NCI-H748 treated with DMSO at 0.1 percent for 48 hours (cell line): ENCODE results near the gene DPT.
"Not testable (repeated sequence)": the region's sequence is repeated elsewhere in the genome, so short reads cannot be mapped to it uniquely, and the experiment has no call there.

Source experiments
- DNase-seq: peaks from one replicate; lab custom pipeline; 2025; lab: John Stamatoyannopoulos, UW

DPT gene

GRCh38 chr1:168728473-168729404, at the start of gene DPT:
DPT (minus strand) TSS chr1:168729206; CDS start chr1:168729174, 32 bp downstream.
- no peak for DNase-seq

- no peak for DNase-seq
These were observed 46.4 kb upstream of the DPT start for GRCh38 chr1:168775366-168775765.

DNA sequence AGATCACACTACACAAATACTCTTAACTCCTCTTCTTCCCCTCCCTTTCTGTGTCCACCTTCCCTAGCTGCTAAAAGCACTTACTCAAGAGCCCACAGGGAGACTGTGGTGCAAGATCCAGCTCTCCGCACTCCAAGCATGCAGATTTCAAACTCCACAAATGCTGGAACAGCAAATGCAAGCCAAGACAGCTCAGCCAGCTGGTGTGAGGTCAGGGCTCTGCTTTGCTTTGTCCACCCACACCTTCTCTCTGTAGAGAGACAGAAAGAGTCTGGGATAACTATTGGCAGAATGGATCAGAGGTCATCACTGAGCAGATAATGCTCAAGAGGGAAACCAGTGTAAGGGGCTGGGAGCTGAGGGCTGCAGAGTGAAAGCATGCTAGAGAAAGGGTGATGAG, 45.2 kb upstream of the DPT start:
- no peak for DNase-seq

DNA sequence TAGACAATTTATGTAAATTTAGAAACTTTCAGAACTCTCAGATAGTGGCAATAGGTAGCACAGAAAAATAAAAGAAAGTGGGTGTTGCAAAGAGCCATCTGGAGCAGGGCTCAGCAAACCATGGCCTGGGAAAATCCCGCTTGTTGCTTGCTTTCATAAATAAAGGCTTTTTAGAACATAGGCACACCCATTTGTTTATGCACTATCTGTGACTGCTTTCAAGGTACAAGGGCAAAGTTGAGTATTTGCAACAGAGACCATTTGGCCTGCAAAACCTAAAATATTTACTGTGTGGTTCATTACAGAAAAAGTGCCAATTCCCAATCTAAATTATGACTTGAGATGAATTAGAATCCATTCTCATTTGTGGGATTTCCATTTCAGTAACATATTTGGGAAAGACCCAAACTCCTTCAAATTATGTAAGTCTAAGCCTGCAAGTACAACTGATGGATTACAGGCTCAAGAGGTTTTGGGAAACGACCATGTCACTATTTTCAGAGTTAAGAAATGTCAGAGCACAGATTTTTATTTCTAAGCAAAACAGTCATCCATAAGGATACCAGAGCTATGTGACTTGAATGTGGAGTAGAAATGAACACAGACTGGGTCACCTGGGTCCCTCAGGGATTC, 43.5 kb upstream of the DPT start:
- no peak for DNase-seq

- DNase-seq: no peak
These were observed 42.2 kb upstream of the DPT start for GRCh38 chr1:168771104-168771630.

DNA sequence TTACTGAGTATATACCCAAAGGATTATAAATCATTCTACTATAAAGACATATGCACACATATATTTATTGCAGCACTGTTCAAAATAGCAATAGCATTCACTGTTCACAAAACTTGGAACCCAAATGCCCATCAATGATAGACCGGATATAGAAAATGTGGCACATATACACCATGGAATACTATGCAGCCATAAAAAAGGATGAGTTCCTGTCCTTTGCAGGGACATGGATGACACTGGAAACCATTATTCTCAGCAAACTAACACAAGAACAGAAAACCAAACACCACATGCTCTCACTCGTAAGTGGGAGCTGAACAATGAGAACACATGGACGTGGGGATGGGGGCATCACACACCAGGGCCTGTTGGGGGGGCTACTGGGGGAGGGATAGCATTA, 40.9 kb upstream of the DPT start:
- not testable (repeated sequence) for DNase-seq

DNA sequence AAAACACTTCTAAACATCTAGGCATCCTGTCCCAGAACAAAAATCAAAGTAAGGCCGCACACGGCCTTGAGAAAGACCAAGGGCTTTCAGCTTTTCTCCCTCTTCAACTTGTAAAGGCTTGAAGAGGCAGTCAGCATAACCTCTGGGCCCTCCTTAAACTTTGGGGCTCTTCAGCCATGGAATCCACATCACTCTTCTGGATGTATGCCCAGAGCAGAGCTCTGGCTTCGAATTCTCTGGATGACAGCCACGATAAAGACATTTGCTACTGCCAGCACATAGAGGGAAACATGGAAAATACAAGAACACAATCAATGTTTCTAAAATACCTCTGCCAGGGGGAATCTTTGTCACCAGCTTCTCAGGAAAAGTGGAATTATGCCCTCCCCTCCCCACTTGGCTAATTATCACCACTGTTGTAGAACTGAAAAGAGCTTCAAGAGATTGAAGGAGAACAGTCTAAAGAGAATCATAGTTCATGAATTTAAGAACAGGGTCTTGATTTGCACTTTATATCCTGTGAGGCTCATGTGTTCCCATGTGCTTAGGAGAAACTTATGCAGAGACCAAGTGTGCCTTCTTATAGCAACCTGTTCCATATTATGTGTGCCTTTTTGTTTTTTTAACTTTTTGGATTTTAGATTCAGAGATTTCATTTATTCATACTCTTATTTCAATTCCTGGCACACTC, 39.0 kb upstream of the DPT start:
- DNase-seq: no peak

GRCh38 chr1:168766568-168766967, 37.6 kb upstream of the DPT start:
- no peak for DNase-seq

DNA sequence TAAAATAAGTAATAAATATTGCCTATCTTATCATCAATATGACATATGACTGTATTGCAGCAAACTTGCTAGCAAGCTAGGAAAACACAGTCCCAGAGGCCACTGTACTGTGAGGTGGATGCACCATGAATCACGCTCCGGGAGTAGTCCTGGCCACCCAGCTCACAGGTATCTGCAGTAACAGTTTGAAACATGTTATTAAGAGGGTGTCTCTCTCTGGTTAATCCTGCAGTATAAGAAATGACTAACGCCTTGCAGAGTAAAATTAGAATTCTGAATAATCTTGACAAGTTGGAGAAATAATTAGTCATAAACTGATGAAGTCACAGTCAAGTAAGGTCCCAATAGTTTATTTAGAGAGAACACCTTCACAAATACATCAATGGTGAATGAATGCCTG, 34.0 kb upstream of the DPT start:
- DNase-seq: no peak

- no peak for DNase-seq
These were observed 33.5 kb upstream of the DPT start for GRCh38 chr1:168762473-168762872.

DNA sequence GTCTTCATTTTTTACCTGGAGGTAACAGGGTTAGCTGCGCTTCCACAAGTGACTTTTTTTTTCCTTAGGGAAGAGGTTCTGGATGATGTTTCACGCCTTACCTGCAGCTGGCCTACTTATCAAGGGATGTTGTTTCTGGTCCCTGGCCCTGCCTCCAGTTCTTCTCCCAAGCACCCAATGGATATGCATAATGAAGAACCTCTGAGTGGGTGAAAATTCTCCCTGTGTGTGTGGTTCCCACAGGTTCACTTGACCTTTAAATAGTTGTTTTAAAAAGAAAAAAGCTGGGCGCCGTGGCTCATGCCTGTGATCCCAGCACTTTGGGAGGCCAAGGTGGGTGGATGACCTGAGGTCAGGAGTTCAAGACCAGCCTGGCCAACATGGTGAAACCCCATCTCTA, 31.8 kb upstream of the DPT start:
- no peak for DNase-seq

DNA sequence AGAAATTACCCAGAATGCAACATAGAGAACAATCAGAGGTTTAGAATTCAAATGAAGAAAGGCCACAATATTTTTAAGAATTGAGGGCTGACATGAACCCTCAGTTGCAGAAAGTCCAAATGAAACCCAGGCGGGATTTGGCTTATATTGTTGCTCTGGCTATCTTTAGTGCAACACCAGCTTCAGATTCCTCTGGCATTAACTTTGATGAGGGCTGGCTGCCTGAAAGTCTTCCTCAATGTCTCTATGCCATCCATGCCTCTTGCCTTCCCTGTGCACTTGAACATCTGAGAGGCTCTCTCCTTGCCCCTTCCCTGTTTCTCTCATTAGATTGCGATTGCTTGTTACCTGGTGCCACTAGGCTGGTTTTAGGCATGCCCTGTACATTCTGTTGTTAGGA, 31.2 kb upstream of the DPT start:
- no peak for DNase-seq

GRCh38 chr1:168759077-168759476, 30.1 kb upstream of the DPT start:
- no peak for DNase-seq

GRCh38 chr1:168758503-168758902, 29.5 kb upstream of the DPT start:
- no peak for DNase-seq

DNA sequence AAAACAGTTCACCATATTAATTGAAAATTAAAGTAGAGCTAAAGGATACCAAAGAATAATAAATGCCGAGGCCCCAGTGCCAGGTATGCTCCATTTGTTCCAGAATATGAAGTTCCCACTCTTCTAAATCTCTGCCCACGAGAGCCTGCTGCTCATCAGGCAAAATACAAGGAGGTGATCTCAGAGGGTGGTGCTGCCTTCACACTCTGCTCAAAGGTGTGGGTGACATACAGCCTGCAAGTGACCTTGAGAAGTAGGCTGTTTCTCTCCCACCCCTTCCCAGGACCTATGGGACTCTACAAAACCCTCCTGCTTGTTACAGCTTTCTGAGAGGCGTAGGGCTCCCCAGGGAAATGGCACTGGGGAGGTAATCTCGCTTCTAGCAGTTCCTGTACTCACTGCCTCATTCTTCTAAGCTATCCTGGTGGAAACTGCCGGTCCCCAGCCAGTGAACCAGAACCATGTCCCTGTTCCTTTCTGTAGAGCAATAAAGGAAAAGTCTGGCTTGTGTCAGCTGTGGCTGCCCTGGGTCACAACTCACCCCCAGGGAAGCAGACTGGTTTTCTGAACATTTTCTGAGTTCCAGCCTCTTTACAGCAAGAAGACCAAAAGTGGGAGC, 26.9 kb upstream of the DPT start:
- no peak for DNase-seq

DNA sequence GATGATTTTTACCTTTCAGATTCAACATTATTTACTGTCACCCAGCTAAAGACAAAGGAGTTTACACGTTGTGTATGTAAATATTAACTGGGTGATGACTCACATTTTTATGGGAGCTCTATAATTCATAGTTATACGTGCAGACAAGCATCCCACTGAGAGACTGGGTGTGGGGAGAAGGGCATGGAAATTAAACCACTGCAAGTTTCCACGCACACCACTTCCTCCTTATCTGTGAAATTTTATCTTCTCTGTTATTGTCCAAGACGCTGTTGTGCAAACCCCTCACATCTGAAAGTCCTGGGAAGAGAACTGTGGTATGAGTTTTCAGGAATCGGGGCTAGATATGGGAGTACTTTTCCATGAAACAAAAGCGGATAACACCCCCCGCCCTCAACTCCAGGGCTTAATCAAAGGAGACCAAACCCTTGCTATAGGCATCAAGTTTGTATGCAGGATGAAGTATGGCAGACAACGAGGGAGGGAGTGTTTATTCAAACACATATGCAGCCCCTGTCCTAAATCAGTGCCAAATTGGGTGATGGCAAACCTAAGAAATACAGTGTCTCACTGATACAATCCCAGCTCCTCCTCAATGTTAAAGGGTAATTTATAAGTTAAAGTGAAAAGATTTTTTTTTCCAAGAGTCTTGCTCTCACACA, 23.3 kb upstream of the DPT start:
- no peak for DNase-seq

DNA sequence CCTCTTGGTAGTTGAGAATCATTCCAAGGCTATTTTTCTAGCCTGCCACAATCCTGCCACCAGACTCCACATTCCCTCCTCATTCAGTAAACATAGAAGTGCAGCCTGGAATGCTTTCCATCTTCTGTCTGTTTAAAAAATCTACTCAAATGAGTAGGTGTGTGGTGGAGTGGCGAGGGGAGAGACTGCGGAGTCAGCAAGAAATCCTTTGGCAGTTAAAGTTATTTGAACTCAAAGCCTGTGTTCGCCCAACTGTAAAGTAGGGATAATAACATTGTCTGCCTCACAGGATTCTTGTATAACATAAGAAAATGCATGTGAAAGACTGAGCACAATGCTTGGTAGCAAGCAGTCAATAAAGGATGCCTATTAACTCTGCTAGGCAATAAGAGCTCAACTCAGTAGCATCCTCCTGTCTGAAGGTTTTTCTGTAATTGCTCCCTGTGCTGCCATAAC, 22.2 kb upstream of the DPT start:
- DNase-seq: no peak

GRCh38 chr1:168742994-168743650, 14.1 kb upstream of the DPT start:
- DNase-seq: no peak

GRCh38 chr1:168742386-168742785, 13.4 kb upstream of the DPT start:
- DNase-seq: no peak

- no peak for DNase-seq
These were observed 10.9 kb upstream of the DPT start for GRCh38 chr1:168739908-168740307.

DNA sequence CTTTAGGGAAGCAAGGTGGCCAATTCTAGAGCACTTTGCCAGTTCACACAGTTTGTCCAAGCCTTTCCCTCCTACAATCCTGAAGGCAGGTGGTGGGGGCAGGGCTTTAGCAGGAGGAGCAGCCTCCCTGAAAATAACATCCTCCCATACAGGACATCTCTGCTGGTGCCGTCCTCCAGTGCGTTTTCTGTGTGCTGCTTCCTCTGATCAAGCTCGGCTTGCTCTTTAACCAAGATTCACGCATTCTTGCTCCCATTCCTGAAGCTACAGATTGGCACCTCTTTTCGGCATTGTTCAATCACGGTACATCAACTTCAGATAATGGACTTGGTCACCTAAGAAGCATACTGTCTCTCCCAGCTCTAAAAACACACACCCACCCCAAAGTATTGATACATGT, 7.5 kb upstream of the DPT start:
- DNase-seq: no peak
